ENCODE data around the gene PLEKHH3. TPM values are rescaled to one million over a fixed set of nuclear protein-coding genes. Genes with fewer than 3 reads are reported as not detected.

The PLEKHH3 gene
- total RNA-seq, 4 donors from 2014 or later: 32.4 to 57.7 (median 46.1) TPM

- TF ChIP-seq, protein P1, sequence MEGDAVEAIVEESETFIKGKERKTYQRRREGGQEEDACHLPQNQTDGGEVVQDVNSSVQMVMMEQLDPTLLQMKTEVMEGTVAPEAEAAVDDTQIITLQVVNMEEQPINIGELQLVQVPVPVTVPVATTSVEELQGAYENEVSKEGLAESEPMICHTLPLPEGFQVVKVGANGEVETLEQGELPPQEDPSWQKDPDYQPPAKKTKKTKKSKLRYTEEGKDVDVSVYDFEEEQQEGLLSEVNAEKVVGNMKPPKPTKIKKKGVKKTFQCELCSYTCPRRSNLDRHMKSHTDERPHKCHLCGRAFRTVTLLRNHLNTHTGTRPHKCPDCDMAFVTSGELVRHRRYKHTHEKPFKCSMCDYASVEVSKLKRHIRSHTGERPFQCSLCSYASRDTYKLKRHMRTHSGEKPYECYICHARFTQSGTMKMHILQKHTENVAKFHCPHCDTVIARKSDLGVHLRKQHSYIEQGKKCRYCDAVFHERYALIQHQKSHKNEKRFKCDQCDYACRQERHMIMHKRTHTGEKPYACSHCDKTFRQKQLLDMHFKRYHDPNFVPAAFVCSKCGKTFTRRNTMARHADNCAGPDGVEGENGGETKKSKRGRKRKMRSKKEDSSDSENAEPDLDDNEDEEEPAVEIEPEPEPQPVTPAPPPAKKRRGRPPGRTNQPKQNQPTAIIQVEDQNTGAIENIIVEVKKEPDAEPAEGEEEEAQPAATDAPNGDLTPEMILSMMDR (IDR thresholded peaks at IDR 0.05): no peak
- peak; percentile 45 to 84 for TF ChIP-seq EP300 (IDR thresholded peaks at IDR 0.05)
- H3K27me3 ChIP-seq: no peaks in the 10 kb centered on the region
- H3K4me1 ChIP-seq: peaks cover 4 to 86% (median 60%) of the 10 kb centered on the region in 4 donors
- H3K27ac ChIP-seq: peak overlapping the region; percentile 84 to 97 (median 94)
- peak overlapping the region; percentile 57 to 98 (median 72) for H3K4me3 ChIP-seq
- WGBS, 2 donors: 1 to 3% methylated on average over 30 to 31 of the region's 33 CpGs
- peak; percentile 100 for DNase-seq (ENCODE audit: low spot score in 2 of 2)
- H3K36me3 ChIP-seq: peaks cover 0 to 16% (median 0%) of the 10 kb centered on the region in 3 donors
- no peaks in the 10 kb centered on the region for H3K9me3 ChIP-seq
These were observed 441 bp upstream of the PLEKHH3 start for GRCh38 chr17:42677012-42677857.

DNA sequence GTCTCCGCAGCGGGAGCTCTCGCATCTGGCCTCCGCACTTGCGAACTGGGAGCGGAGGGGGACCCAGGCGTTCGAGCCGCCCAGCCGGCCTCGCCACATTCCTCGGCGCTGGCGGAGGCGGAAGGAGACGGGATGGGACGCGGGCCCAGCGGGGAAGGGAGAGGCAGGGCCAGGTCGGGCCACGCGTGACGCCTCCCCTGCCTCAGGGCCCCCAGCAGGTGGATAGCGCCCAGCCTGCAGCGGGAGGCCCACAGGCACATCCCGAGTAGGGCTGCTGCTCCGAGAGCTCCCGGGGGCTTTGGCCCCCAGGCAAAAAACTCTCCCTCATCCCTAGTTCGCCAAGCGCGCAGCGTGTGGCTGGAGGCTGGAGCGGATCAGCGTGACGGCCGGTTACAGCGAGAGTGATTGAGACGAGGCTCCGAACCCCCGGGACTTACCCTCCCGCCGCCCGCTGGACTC lies 800 bp downstream of the PLEKHH3 start:
- no peak for DNase-seq (ENCODE audit: low spot score in 2 of 2)
- peak overlapping the region; percentile 75 to 97 (median 88) for H3K27ac ChIP-seq
- H3K9me3 ChIP-seq: no peaks in the 10 kb centered on the region
- H3K4me1 ChIP-seq: peaks cover 4 to 86% (median 49%) of the 10 kb centered on the region in 4 donors
- H3K4me3 ChIP-seq: peak overlapping the region; percentile 50 to 98 (median 72)
- H3K36me3 ChIP-seq: peaks cover 0 to 28% (median 0%) of the 10 kb centered on the region in 3 donors
- TF ChIP-seq POLR2A (IDR thresholded peaks at IDR 0.05) (no peak), EP300 (IDR thresholded peaks at IDR 0.05) (no peak)
- TF ChIP-seq, protein P1 (IDR thresholded peaks at IDR 0.05): no peak
- H3K27me3 ChIP-seq: no peaks in the 10 kb centered on the region
- WGBS, 2 donors: 1% methylated on average over 28 to 42 of the region's 43 CpGs

GRCh38 chr17:42675348-42675964 lies 1.3 kb downstream of the PLEKHH3 start:
- Histone ChIP-seq H3K4me3 (peak overlapping the region; percentile 50 to 98 (median 72)), H3K9me3 (no peaks in the 10 kb centered on the region), H3K27ac (peak overlapping the region; percentile 75 to 97 (median 88)), H3K4me1 (peaks cover 4 to 87% (median 47%) of the 10 kb centered on the region in 4 donors), H3K36me3 (peaks cover 0 to 34% (median 0%) of the 10 kb centered on the region in 3 donors), H3K27me3 (no peaks in the 10 kb centered on the region)
- 2 to 3% methylated on average over 10 to 23 of the region's 27 CpGs for WGBS, 2 donors
- DNase-seq (ENCODE audit: low spot score in 2 of 2): no peak
- no peak for TF ChIP-seq EP300 (IDR thresholded peaks at IDR 0.05)
- TF ChIP-seq, protein P1 (IDR thresholded peaks at IDR 0.05): no peak
- no peak for TF ChIP-seq POLR2A (IDR thresholded peaks at IDR 0.05)

- WGBS, 2 donors: 30 to 37% methylated on average over 8 to 9 of the region's 9 CpGs
- Histone ChIP-seq H3K4me3 (peak overlapping the region; percentile 50 to 98 (median 72)), H3K27ac (peak overlapping the region in 3 of 4 donors; percentile 84 to 97 (median 91)), H3K27me3 (no peaks in the 10 kb centered on the region), H3K9me3 (no peaks in the 10 kb centered on the region), H3K36me3 (peaks cover 0 to 40% (median 0%) of the 10 kb centered on the region in 3 donors), H3K4me1 (peaks cover 4 to 81% (median 42%) of the 10 kb centered on the region in 4 donors)
- no peak for TF ChIP-seq POLR2A (IDR thresholded peaks at IDR 0.05)
- no peak for TF ChIP-seq EP300 (IDR thresholded peaks at IDR 0.05)
- TF ChIP-seq, protein P1 (IDR thresholded peaks at IDR 0.05): no peak
- no peak for DNase-seq (ENCODE audit: low spot score in 2 of 2)
These were observed 1.9 kb downstream of the PLEKHH3 start for GRCh38 chr17:42674755-42675347.

All from tibial nerve (tissue), 4 donors.